ENCODE measurements around the gene DNAH10. TPM values are rescaled to one million over a fixed set of nuclear protein-coding genes. Genes with fewer than 3 reads are reported as not detected.

DNAH10 gene
- total RNA-seq, 1 experiment from 2014 or later = 0.17 TPM

DNA sequence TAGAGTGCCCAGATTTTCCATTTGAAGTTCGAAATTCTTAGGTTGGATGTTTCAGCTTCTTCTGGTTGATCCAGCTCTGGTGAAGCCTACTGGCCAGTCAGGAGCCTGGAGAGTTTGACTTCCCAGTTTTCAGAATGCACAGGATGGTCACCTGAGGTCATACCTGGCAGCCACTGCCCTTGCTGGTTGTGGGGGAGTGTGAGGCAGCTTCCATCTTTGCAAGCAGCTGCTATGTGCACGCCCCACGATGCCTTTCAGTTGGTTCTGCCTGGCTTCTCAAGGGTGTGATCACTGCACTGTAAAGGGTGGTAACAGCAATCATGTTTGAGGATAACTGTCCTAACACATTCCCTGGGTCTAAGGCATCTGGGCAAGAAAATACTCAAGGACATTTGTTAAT lies 195.1 kb downstream of the DNAH10 start:
- Histone ChIP-seq H2AK5ac (ENCODE audit: insufficient read length, low read length) (no peak overlapping the region), H3K4me1 (ENCODE audit: insufficient read depth, low read length) (no peaks in the 10 kb centered on the region), H2BK15ac (ENCODE audit: low read depth, low read length) (no peak overlapping the region), H3K9me3 (ENCODE audit: control insufficient read depth, low read depth, low read length) (no peaks in the 10 kb centered on the region), H4K5ac (ENCODE audit: insufficient read length, low read depth, low read length) (no peak overlapping the region), H4K8ac (replicated peaks; ENCODE audit: insufficient read length, low read depth, low read length) (no peak overlapping the region), H4K20me1 (ENCODE audit: control insufficient read depth, insufficient read depth, insufficient read length) (no peaks in the 10 kb centered on the region), H2BK20ac (ENCODE audit: low read depth, low read length, poor library complexity, severe bottlenecking) (no peak overlapping the region), H3K14ac (ENCODE audit: insufficient read depth, low read length) (no peak overlapping the region), H3K79me1 (ENCODE audit: insufficient read depth, low read depth, low read length, poor library complexity, severe bottlenecking) (no peaks in the 10 kb centered on the region), H3K56ac (ENCODE audit: insufficient read length, low read depth, low read length) (no peak overlapping the region), H3K23ac (ENCODE audit: insufficient read length, low read depth, low read length) (no peak overlapping the region), H3K27me3 (ENCODE audit: insufficient read depth, low read length) (peaks cover 20% of the 10 kb centered on the region), H4K91ac (ENCODE audit: insufficient read length, low read depth, low read length) (no peak overlapping the region), H3T11ph (ENCODE audit: low read length) (no peak overlapping the region), H3K18ac (ENCODE audit: insufficient read length, low read depth, low read length) (no peak overlapping the region), H3K23me2 (ENCODE audit: insufficient read length, low read depth, low read length, poor library complexity, severe bottlenecking) (no peaks in the 10 kb centered on the region), H3K27ac (ENCODE audit: insufficient read length, low read depth, low read length) (no peak overlapping the region), H2AFZ (ENCODE audit: low read length) (no peak overlapping the region), H2BK5ac (ENCODE audit: insufficient read length, low read length) (no peak overlapping the region), H3K9ac (ENCODE audit: extremely low read depth, insufficient read length, low read length) (no peak overlapping the region), H2BK12ac (ENCODE audit: insufficient read length, low read depth, low read length) (no peak overlapping the region), H3K79me2 (ENCODE audit: insufficient read depth, low read length) (no peaks in the 10 kb centered on the region), H3K4me2 (ENCODE audit: insufficient read depth, insufficient read length, low read length) (no peak overlapping the region), H3K4ac (ENCODE audit: low read depth, low read length) (no peak overlapping the region), H2BK120ac (ENCODE audit: low read depth, low read length, poor library complexity, severe bottlenecking) (no peak overlapping the region)
- Mint-ChIP-seq H3K9me3 (no peaks in the 10 kb centered on the region), H3K4me1 (no peaks in the 10 kb centered on the region), H3K27me3 (ENCODE audit: low read depth) (peaks cover 100% of the 10 kb centered on the region), H3K4me3 (no peak overlapping the region), H3K36me3 (ENCODE audit: insufficient read depth in 1 of 3, low read depth in 3 of 3) (no peaks in the 10 kb centered on the region), H3K27ac (no peak overlapping the region)
- DNase-seq = no peak
- no CpG with 5 or more reads among the region's 3 CpGs for WGBS (ENCODE audit: extremely low coverage, insufficient read length, low lambda C conversion rate)
- TF ChIP-seq, protein P1, sequence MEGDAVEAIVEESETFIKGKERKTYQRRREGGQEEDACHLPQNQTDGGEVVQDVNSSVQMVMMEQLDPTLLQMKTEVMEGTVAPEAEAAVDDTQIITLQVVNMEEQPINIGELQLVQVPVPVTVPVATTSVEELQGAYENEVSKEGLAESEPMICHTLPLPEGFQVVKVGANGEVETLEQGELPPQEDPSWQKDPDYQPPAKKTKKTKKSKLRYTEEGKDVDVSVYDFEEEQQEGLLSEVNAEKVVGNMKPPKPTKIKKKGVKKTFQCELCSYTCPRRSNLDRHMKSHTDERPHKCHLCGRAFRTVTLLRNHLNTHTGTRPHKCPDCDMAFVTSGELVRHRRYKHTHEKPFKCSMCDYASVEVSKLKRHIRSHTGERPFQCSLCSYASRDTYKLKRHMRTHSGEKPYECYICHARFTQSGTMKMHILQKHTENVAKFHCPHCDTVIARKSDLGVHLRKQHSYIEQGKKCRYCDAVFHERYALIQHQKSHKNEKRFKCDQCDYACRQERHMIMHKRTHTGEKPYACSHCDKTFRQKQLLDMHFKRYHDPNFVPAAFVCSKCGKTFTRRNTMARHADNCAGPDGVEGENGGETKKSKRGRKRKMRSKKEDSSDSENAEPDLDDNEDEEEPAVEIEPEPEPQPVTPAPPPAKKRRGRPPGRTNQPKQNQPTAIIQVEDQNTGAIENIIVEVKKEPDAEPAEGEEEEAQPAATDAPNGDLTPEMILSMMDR (conservative IDR thresholded peaks at IDR 0.05) = no peak

All from H9 (cell line).